ENCODE results near the gene CLDN8. TPM values are rescaled to one million over a fixed set of nuclear protein-coding genes. Genes with fewer than 3 reads are reported as not detected.

The CLDN8 gene
- polyA plus RNA-seq, 2 of the 4 experiments (the other 2 are of a cell fraction): not detected

DNA sequence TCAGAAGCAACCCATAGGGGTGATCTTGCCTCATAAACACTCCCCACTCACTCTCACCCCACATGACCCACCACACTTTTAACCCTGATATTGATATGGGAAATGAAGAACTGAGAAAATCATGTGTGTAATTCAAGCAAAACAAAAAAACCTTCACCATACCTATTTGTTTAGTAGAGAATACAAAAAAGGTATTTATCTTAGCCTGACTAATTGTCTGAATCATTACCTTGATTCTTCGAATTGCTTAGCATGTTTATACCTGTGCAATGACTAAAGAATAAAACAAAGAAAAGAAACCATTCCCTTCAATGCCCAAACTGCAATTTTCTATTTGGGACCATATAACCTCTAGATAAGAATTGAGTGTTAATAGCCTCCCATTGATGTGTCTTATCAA lies 51.1 kb downstream of the CLDN8 start:
- ChIA-PET CTCF (no interaction called here), POLR2A (no interaction called here)
- no peak for DNase-seq (ENCODE audit: low read depth in 1 of 2, low spot score in 1 of 2)
- WGBS (ENCODE audit: missing lambda C conversion rate): 4% methylated on average over 1 of the region's 1 CpG
- FAIRE-seq: no peak
- H3K27ac ChIP-seq: no peak overlapping the region
- no peak for ATAC-seq
- no peaks in the 10 kb centered on the region for H3K9me3 ChIP-seq
- H3K4me3 ChIP-seq: no peak overlapping the region
- H3K4me1 ChIP-seq: no peaks in the 10 kb centered on the region
- TF ChIP-seq, protein P1, sequence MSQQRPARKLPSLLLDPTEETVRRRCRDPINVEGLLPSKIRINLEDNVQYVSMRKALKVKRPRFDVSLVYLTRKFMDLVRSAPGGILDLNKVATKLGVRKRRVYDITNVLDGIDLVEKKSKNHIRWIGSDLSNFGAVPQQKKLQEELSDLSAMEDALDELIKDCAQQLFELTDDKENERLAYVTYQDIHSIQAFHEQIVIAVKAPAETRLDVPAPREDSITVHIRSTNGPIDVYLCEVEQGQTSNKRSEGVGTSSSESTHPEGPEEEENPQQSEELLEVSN (IDR thresholded peaks at IDR 0.05; ENCODE audit: borderline replicate concordance, low read depth): no peak
- TF ChIP-seq, protein P2, sequence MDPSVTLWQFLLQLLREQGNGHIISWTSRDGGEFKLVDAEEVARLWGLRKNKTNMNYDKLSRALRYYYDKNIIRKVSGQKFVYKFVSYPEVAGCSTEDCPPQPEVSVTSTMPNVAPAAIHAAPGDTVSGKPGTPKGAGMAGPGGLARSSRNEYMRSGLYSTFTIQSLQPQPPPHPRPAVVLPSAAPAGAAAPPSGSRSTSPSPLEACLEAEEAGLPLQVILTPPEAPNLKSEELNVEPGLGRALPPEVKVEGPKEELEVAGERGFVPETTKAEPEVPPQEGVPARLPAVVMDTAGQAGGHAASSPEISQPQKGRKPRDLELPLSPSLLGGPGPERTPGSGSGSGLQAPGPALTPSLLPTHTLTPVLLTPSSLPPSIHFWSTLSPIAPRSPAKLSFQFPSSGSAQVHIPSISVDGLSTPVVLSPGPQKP (IDR thresholded peaks at IDR 0.05; ENCODE audit: low read depth, low read length): no peak
- TF ChIP-seq, protein P3, sequence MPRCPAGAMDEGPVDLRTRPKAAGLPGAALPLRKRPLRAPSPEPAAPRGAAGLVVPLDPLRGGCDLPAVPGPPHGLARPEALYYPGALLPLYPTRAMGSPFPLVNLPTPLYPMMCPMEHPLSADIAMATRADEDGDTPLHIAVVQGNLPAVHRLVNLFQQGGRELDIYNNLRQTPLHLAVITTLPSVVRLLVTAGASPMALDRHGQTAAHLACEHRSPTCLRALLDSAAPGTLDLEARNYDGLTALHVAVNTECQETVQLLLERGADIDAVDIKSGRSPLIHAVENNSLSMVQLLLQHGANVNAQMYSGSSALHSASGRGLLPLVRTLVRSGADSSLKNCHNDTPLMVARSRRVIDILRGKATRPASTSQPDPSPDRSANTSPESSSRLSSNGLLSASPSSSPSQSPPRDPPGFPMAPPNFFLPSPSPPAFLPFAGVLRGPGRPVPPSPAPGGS (IDR thresholded peaks at IDR 0.05): no peak
- TF ChIP-seq TP53 (CRISPR knock-in tag; IDR thresholded peaks at IDR 0.05) (no peak), FOSB (CRISPR knock-in tag; IDR thresholded peaks at IDR 0.05) (no peak), POLR2A (IDR thresholded peaks at IDR 0.05; ENCODE audit: low read length) (no peak), MYC (IDR thresholded peaks at IDR 0.05; ENCODE audit: borderline replicate concordance, low read length) (no peak), KDM1A (IDR thresholded peaks at IDR 0.05; ENCODE audit: low read depth) (no peak), KDM5A (IDR thresholded peaks at IDR 0.05) (no peak), JUNB (IDR thresholded peaks at IDR 0.05) (no peak), PHF8 (IDR thresholded peaks at IDR 0.05; ENCODE audit: borderline replicate concordance, low read depth) (no peak), POLR2AphosphoS2 (conservative IDR thresholded peaks at IDR 0.05; ENCODE audit: low read length) (no peak)
- TF ChIP-seq, protein P4, sequence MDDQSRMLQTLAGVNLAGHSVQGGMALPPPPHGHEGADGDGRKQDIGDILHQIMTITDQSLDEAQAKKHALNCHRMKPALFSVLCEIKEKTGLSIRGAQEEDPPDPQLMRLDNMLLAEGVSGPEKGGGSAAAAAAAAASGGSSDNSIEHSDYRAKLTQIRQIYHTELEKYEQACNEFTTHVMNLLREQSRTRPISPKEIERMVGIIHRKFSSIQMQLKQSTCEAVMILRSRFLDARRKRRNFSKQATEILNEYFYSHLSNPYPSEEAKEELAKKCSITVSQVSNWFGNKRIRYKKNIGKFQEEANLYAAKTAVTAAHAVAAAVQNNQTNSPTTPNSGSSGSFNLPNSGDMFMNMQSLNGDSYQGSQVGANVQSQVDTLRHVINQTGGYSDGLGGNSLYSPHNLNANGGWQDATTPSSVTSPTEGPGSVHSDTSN (IDR thresholded peaks at IDR 0.05): no peak
- H3K4me2 ChIP-seq: no peak overlapping the region

Other genes starting within 250 kb of the CLDN8 start
- gene CLDN17, start 49.3 kb downstream of the CLDN8 start, polyA plus RNA-seq (2011; rRNA removed): not detected in 2 replicates
- gene CLDN17, start 49.3 kb downstream of the CLDN8 start, polyA plus RNA-seq (2017; fragmentation: RNase III; extraction: RNeasy Plus Mini Kit Qiagen cat#74134 plus additional on column Dnase treatment): not detected in 3 replicates
- gene KRTAP24-1, start 66.9 kb upstream of the CLDN8 start, polyA plus RNA-seq (2011; rRNA removed): not detected in 2 replicates
- gene KRTAP24-1, start 66.9 kb upstream of the CLDN8 start, polyA plus RNA-seq (2017; fragmentation: RNase III; extraction: RNeasy Plus Mini Kit Qiagen cat#74134 plus additional on column Dnase treatment): not detected in 3 replicates
- not detected in 2 replicates for gene KRTAP25-1, start 73.4 kb upstream of the CLDN8 start, polyA plus RNA-seq (2011; rRNA removed)
- gene KRTAP25-1, start 73.4 kb upstream of the CLDN8 start, polyA plus RNA-seq (2017; fragmentation: RNase III; extraction: RNeasy Plus Mini Kit Qiagen cat#74134 plus additional on column Dnase treatment): not detected in 3 replicates
- gene KRTAP26-1, start 104.2 kb upstream of the CLDN8 start, polyA plus RNA-seq (2011; rRNA removed): not detected in 2 replicates
- not detected in 3 replicates for gene KRTAP26-1, start 104.2 kb upstream of the CLDN8 start, polyA plus RNA-seq (2017; fragmentation: RNase III; extraction: RNeasy Plus Mini Kit Qiagen cat#74134 plus additional on column Dnase treatment)
- gene KRTAP27-1, start 121.6 kb upstream of the CLDN8 start, polyA plus RNA-seq (2011; rRNA removed): not detected in 2 replicates
- gene KRTAP27-1, start 121.6 kb upstream of the CLDN8 start, polyA plus RNA-seq (2017; fragmentation: RNase III; extraction: RNeasy Plus Mini Kit Qiagen cat#74134 plus additional on column Dnase treatment): not detected in 3 replicates
- gene KRTAP23-1, start 132.5 kb upstream of the CLDN8 start, polyA plus RNA-seq (2011; rRNA removed): not detected in 2 replicates
- not detected in 3 replicates for gene KRTAP23-1, start 132.5 kb upstream of the CLDN8 start, polyA plus RNA-seq (2017; fragmentation: RNase III; extraction: RNeasy Plus Mini Kit Qiagen cat#74134 plus additional on column Dnase treatment)
- not detected in 2 replicates for gene KRTAP13-2, start 156.2 kb upstream of the CLDN8 start, polyA plus RNA-seq (2011; rRNA removed)
- gene KRTAP13-2, start 156.2 kb upstream of the CLDN8 start, polyA plus RNA-seq (2017; fragmentation: RNase III; extraction: RNeasy Plus Mini Kit Qiagen cat#74134 plus additional on column Dnase treatment): not detected in 3 replicates
- not detected in 2 replicates for gene KRTAP13-1, start 179.9 kb upstream of the CLDN8 start, polyA plus RNA-seq (2011; rRNA removed)
- gene KRTAP13-1, start 179.9 kb upstream of the CLDN8 start, polyA plus RNA-seq (2017; fragmentation: RNase III; extraction: RNeasy Plus Mini Kit Qiagen cat#74134 plus additional on column Dnase treatment): not detected in 3 replicates
- not detected in 2 replicates for gene KRTAP13-3, start 209.8 kb upstream of the CLDN8 start, polyA plus RNA-seq (2011; rRNA removed)
- not detected in 3 replicates for gene KRTAP13-3, start 209.8 kb upstream of the CLDN8 start, polyA plus RNA-seq (2017; fragmentation: RNase III; extraction: RNeasy Plus Mini Kit Qiagen cat#74134 plus additional on column Dnase treatment)
- gene KRTAP13-4, start 214.1 kb upstream of the CLDN8 start, polyA plus RNA-seq (2011; rRNA removed): not detected in 2 replicates
- not detected in 3 replicates for gene KRTAP13-4, start 214.1 kb upstream of the CLDN8 start, polyA plus RNA-seq (2017; fragmentation: RNase III; extraction: RNeasy Plus Mini Kit Qiagen cat#74134 plus additional on column Dnase treatment)
- gene KRTAP15-1, start 224.2 kb upstream of the CLDN8 start, polyA plus RNA-seq (2011; rRNA removed): not detected in 2 replicates
- not detected in 3 replicates for gene KRTAP15-1, start 224.2 kb upstream of the CLDN8 start, polyA plus RNA-seq (2017; fragmentation: RNase III; extraction: RNeasy Plus Mini Kit Qiagen cat#74134 plus additional on column Dnase treatment)